ENCODE data around the gene MACROD2. TPM values are rescaled to one million over a fixed set of nuclear protein-coding genes. Genes with fewer than 3 reads are reported as not detected.

The MACROD2 gene
- polyA plus RNA-seq, 2 of the 4 experiments (the other 2 are of a cell fraction): 0.96 to 1.3 TPM

DNA sequence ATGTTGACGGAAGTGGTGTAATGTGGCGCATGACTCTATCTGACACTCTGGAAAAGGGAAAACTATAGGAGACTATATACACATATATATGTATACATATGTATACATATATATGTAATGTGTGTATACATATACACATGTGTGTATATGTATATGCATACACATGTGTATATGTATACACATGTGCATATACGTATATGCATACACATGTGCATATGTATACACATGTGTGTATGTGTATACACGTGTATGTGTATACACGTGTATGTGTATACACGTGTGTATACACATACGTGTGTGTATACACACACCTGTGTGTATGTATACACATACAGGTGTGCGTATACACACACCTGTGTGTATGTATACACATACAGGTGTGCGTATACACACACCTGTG, 1025.5 kb downstream of the MACROD2 start:
- CTCF ChIA-PET: no interaction called here
- DNase-seq (ENCODE audit: low read depth in 1 of 2, low spot score in 1 of 2) (no peak), FAIRE-seq (peak; percentile 61), ATAC-seq (no peak)
- Histone ChIP-seq H3K4me3 (no peak overlapping the region), H3K4me2 (no peak overlapping the region), H3K27ac (no peak overlapping the region), H3K9me3 (no peaks in the 10 kb centered on the region), H3K4me1 (no peaks in the 10 kb centered on the region)
- WGBS (ENCODE audit: missing lambda C conversion rate): 76% methylated on average over 9 of the region's 9 CpGs
- POLR2A ChIA-PET: no interaction called here
- TF ChIP-seq SREBF2 (IDR thresholded peaks at IDR 0.05): no peak
- TF ChIP-seq TFCP2L1 (CRISPR knock-in tag; IDR thresholded peaks at IDR 0.05): no peak
- TF ChIP-seq NPAS2 (CRISPR knock-in tag; IDR thresholded peaks at IDR 0.05; ENCODE audit: borderline replicate concordance): no peak
- no peak for TF ChIP-seq KDM1A (IDR thresholded peaks at IDR 0.05; ENCODE audit: low read depth)
- no peak for TF ChIP-seq FOXS1 (CRISPR knock-in tag; IDR thresholded peaks at IDR 0.05)
- TF ChIP-seq, protein P1, sequence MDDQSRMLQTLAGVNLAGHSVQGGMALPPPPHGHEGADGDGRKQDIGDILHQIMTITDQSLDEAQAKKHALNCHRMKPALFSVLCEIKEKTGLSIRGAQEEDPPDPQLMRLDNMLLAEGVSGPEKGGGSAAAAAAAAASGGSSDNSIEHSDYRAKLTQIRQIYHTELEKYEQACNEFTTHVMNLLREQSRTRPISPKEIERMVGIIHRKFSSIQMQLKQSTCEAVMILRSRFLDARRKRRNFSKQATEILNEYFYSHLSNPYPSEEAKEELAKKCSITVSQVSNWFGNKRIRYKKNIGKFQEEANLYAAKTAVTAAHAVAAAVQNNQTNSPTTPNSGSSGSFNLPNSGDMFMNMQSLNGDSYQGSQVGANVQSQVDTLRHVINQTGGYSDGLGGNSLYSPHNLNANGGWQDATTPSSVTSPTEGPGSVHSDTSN (IDR thresholded peaks at IDR 0.05): no peak
- no peak for TF ChIP-seq CHD2 (IDR thresholded peaks at IDR 0.05; ENCODE audit: low read length, partially characterized antibody)
- TF ChIP-seq GATA3 (IDR thresholded peaks at IDR 0.05; ENCODE audit: borderline replicate concordance): no peak
- no peak for TF ChIP-seq NR3C1 (IDR thresholded peaks at IDR 0.05)
- TF ChIP-seq, protein P2, sequence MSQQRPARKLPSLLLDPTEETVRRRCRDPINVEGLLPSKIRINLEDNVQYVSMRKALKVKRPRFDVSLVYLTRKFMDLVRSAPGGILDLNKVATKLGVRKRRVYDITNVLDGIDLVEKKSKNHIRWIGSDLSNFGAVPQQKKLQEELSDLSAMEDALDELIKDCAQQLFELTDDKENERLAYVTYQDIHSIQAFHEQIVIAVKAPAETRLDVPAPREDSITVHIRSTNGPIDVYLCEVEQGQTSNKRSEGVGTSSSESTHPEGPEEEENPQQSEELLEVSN (IDR thresholded peaks at IDR 0.05; ENCODE audit: borderline replicate concordance, low read depth): no peak
- no peak for TF ChIP-seq RARB (CRISPR knock-in tag; IDR thresholded peaks at IDR 0.05)
- no peak for TF ChIP-seq MAFK (IDR thresholded peaks at IDR 0.05; ENCODE audit: partially characterized antibody)
- TF ChIP-seq, protein P3, sequence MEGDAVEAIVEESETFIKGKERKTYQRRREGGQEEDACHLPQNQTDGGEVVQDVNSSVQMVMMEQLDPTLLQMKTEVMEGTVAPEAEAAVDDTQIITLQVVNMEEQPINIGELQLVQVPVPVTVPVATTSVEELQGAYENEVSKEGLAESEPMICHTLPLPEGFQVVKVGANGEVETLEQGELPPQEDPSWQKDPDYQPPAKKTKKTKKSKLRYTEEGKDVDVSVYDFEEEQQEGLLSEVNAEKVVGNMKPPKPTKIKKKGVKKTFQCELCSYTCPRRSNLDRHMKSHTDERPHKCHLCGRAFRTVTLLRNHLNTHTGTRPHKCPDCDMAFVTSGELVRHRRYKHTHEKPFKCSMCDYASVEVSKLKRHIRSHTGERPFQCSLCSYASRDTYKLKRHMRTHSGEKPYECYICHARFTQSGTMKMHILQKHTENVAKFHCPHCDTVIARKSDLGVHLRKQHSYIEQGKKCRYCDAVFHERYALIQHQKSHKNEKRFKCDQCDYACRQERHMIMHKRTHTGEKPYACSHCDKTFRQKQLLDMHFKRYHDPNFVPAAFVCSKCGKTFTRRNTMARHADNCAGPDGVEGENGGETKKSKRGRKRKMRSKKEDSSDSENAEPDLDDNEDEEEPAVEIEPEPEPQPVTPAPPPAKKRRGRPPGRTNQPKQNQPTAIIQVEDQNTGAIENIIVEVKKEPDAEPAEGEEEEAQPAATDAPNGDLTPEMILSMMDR (IDR thresholded peaks at IDR 0.05): no peak

DNA sequence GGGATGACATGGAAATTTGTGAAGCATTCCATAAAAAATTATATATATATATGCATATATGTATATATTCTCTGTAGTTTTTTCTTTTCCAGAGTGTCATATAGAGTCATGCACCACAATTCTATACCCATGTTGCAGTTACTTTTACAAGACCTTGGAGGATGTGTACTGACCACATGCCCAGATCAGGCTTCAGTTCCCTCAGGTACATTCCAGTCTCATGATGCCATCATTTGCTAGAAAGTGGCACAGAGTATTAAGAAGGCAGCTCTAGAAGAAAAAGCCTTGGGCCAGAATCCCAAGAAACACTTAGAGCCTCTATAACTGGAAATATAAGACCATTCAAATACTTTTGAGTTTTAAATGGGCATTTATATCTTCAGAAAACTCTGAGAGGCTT, 1027.6 kb downstream of the MACROD2 start:
- no peak for ATAC-seq

More for the DNA sequence above, 1027.6 kb downstream of the MACROD2 start:
- TF ChIP-seq ESRRA (IDR thresholded peaks at IDR 0.05; ENCODE audit: borderline replicate concordance, low read length): no peak
- TF ChIP-seq GATA3 (IDR thresholded peaks at IDR 0.05; ENCODE audit: borderline replicate concordance): no peak
- no peak for TF ChIP-seq JUNB (IDR thresholded peaks at IDR 0.05)
- TF ChIP-seq, protein P4, sequence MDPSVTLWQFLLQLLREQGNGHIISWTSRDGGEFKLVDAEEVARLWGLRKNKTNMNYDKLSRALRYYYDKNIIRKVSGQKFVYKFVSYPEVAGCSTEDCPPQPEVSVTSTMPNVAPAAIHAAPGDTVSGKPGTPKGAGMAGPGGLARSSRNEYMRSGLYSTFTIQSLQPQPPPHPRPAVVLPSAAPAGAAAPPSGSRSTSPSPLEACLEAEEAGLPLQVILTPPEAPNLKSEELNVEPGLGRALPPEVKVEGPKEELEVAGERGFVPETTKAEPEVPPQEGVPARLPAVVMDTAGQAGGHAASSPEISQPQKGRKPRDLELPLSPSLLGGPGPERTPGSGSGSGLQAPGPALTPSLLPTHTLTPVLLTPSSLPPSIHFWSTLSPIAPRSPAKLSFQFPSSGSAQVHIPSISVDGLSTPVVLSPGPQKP (IDR thresholded peaks at IDR 0.05; ENCODE audit: low read depth, low read length): no peak
- no peak for TF ChIP-seq HOXB5 (CRISPR knock-in tag; IDR thresholded peaks at IDR 0.05)
- TF ChIP-seq CHD4 (IDR thresholded peaks at IDR 0.05; ENCODE audit: borderline replicate concordance): no peak
- no peak for TF ChIP-seq NFE2L2 (conservative IDR thresholded peaks at IDR 0.05; ENCODE audit: low read length)
- no peak for TF ChIP-seq PHF8 (IDR thresholded peaks at IDR 0.05; ENCODE audit: borderline replicate concordance, low read depth)
- TF ChIP-seq EP300 (IDR thresholded peaks at IDR 0.05): no peak
- TF ChIP-seq RCOR1 (IDR thresholded peaks at IDR 0.05; ENCODE audit: low read depth, low read length): no peak
- TF ChIP-seq NPAS2 (CRISPR knock-in tag; IDR thresholded peaks at IDR 0.05; ENCODE audit: borderline replicate concordance): no peak
- TF ChIP-seq ZNF302 (CRISPR knock-in tag; IDR thresholded peaks at IDR 0.05): no peak
- TF ChIP-seq, protein P1 (IDR thresholded peaks at IDR 0.05): no peak
- TF ChIP-seq, protein P5, sequence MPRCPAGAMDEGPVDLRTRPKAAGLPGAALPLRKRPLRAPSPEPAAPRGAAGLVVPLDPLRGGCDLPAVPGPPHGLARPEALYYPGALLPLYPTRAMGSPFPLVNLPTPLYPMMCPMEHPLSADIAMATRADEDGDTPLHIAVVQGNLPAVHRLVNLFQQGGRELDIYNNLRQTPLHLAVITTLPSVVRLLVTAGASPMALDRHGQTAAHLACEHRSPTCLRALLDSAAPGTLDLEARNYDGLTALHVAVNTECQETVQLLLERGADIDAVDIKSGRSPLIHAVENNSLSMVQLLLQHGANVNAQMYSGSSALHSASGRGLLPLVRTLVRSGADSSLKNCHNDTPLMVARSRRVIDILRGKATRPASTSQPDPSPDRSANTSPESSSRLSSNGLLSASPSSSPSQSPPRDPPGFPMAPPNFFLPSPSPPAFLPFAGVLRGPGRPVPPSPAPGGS (IDR thresholded peaks at IDR 0.05): no peak
- TF ChIP-seq, protein P6, sequence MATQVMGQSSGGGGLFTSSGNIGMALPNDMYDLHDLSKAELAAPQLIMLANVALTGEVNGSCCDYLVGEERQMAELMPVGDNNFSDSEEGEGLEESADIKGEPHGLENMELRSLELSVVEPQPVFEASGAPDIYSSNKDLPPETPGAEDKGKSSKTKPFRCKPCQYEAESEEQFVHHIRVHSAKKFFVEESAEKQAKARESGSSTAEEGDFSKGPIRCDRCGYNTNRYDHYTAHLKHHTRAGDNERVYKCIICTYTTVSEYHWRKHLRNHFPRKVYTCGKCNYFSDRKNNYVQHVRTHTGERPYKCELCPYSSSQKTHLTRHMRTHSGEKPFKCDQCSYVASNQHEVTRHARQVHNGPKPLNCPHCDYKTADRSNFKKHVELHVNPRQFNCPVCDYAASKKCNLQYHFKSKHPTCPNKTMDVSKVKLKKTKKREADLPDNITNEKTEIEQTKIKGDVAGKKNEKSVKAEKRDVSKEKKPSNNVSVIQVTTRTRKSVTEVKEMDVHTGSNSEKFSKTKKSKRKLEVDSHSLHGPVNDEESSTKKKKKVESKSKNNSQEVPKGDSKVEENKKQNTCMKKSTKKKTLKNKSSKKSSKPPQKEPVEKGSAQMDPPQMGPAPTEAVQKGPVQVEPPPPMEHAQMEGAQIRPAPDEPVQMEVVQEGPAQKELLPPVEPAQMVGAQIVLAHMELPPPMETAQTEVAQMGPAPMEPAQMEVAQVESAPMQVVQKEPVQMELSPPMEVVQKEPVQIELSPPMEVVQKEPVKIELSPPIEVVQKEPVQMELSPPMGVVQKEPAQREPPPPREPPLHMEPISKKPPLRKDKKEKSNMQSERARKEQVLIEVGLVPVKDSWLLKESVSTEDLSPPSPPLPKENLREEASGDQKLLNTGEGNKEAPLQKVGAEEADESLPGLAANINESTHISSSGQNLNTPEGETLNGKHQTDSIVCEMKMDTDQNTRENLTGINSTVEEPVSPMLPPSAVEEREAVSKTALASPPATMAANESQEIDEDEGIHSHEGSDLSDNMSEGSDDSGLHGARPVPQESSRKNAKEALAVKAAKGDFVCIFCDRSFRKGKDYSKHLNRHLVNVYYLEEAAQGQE (IDR thresholded peaks at IDR 0.05): no peak
- TF ChIP-seq FOSB (CRISPR knock-in tag; IDR thresholded peaks at IDR 0.05): no peak
- no peak overlapping the region for H3K27ac ChIP-seq
- no peaks in the 10 kb centered on the region for H3K4me1 ChIP-seq
- CTCF ChIA-PET: no interaction called here
- DNase-seq (ENCODE audit: low read depth in 1 of 2, low spot score in 1 of 2): no peak
- no peaks in the 10 kb centered on the region for H3K9me3 ChIP-seq
- H3K4me3 ChIP-seq: no peak overlapping the region
- H3K4me2 ChIP-seq: no peak overlapping the region
- no peak for FAIRE-seq
- POLR2A ChIA-PET: no interaction called here

All from A549 (cell line).